Activated naive CD8-positive, alpha-beta T cell treated with anti-CD3 and anti-CD28 coated beads, Interleukin-2, amount 50 U/mL, for 24 hours (primary cell): ENCODE results near the gene SPTBN2.

Experiments used
- ATAC-seq: fragments of 150-1000 bp; cut with Tn5 transposase; one replicate; pipeline ENCODE4 v1.10.0; 2021
- DNase-seq: peaks from one replicate; pipeline ENCODE4 v3.0.0; 2021
- H3K27ac Mint-ChIP-seq: one replicate; pipeline ENCODE4 v1.8.0; 2021; ENCODE audit warnings: mild to moderate bottlenecking, mixed read lengths
- H3K27me3 Mint-ChIP-seq: one replicate; pipeline ENCODE4 v1.8.0; 2021; ENCODE audit warnings: mixed read lengths
- H3K36me3 Mint-ChIP-seq: one replicate; pipeline ENCODE4 v1.8.0; 2021; ENCODE audit warnings: low read depth, mixed read lengths
- H3K4me1 Mint-ChIP-seq: one replicate; pipeline ENCODE4 v1.8.0; 2021; ENCODE audit warnings: mixed read lengths
- H3K4me3 Mint-ChIP-seq: one replicate; pipeline ENCODE4 v1.8.0; 2021; ENCODE audit warnings: mild to moderate bottlenecking, moderate library complexity, mixed read lengths
- H3K9me3 Mint-ChIP-seq: one replicate; pipeline ENCODE4 v1.8.0; 2021; ENCODE audit warnings: mixed read lengths

SPTBN2 gene

DNA sequence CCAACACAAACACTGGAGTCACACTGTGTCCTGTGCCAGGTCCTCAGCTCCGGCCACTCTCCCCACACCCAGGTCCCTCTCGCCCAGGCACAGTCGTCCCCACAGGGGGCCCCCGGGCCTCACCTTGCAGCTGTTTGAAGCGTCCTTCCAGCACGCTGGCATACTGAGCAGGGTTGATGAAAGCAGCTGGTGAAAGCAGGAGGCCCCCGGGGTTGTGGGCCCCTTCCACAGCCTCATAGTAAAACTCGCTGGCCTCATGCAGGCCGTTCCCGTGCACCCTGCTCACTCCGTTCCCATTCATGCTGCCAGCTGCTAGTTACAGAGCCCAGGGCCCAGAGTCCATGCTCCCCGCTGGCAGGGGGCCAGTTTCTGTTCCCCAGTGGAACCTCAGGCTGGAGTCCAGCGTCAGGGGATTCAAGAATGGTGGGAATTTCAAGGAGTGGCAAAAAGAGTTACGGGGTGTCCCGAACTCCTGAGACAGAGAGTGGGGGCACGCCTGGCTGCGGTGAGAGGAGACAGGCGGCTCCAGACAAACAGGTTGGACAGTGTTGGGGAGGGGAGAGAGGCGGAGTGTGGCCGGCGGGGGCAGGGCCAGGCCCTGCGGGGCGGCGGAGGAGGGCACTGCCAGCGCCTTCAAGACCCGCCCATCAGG is 10.6 kb downstream of the SPTBN2 start:
- Mint-ChIP-seq H3K4me1 (peaks cover 9% of the 10 kb centered on the region), H3K4me3 (no peak overlapping the region), H3K36me3 (no peaks in the 10 kb centered on the region), H3K27me3 (peaks cover 44% of the 10 kb centered on the region), H3K9me3 (no peaks in the 10 kb centered on the region), H3K27ac (no peak overlapping the region)
- no peak for ATAC-seq
- DNase-seq, result no peak

DNA sequence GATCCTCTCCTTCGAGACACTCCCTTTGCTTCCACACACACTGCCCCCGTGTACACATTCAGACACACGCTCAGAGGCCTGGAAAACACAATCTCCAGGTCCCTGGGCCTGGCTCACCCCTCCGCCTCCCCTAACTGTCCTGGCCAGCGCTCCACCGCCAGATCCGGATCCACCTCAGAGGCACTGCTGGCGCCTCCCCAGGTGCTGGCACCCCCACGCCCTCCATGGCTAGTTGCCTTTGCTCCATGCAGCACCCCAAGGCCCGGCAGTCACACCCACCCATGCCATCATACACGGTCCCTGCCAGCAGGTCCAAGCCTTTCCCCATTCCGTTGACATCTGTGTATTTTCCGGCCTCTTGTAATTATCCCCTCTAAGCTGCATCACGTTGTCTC is 11.1 kb downstream of the SPTBN2 start:
- H3K4me1 Mint-ChIP-seq, result peaks cover 9% of the 10 kb centered on the region
- peaks cover 41% of the 10 kb centered on the region for H3K27me3 Mint-ChIP-seq
- H3K27ac Mint-ChIP-seq, result no peak overlapping the region
- DNase-seq, result no peak
- no peaks in the 10 kb centered on the region for H3K36me3 Mint-ChIP-seq
- no peak overlapping the region for H3K4me3 Mint-ChIP-seq
- ATAC-seq, result no peak
- no peaks in the 10 kb centered on the region for H3K9me3 Mint-ChIP-seq

DNA sequence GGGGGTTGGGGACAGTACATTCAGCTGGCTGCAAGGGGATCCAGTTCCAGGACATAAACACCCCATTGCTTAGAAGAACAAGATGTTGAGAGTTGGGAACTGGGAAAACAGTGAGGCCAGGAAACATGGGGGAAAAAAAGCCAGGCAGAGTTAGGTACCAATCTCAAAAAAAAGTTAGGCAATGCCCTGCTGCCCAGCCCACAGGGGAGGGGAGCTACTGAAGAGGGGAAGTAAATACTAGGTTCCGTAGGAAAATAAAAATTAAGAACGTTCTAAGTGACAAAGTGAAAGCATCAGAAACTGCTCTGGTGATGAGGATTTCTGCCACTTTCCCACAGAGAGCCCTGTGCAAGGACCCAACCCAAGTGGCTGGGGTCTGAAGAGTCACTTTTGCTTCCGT is 12.0 kb downstream of the SPTBN2 start:
- ATAC-seq, result no peak
- Mint-ChIP-seq H3K36me3 (no peaks in the 10 kb centered on the region), H3K4me3 (no peak overlapping the region)

DNA sequence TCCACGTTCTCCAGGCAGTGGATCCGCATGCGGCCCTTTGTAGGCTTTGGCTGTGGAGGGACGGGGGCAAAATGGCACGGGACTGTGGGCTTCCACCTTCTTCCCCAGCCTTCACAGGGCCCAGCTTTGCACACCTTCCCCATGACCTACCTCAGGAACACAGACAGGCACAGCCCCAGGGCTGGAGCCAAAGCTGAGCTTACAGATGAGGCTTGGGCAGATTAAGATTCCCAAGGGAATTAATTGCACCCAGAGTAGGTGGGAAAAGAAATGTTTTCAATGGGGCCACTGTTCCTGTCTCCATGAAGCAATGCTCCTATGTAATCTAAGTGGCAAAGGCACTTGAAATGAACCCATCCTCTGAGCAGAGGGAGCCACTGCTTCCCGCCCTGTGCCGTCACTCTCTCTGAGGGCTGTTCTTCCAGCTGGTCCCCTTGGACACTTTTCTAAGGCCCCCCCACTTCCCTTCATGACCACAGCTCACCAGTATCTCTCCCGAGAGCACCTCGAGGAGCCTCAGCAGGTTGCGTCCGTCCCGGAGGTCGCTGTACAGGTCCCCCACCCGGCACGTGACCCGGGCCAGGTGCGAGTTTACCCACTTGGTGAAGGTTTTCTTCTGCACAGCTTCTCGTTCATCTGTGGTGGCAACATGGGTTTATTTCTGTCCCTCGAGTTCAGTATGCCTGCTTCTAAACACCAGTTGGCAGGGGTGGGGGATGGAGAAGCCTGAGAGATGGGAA is 13.5 kb downstream of the SPTBN2 start:
- DNase-seq, result no peak
- peaks cover 34% of the 10 kb centered on the region for H3K27me3 Mint-ChIP-seq
- ATAC-seq, result no peak
- H3K4me3 Mint-ChIP-seq, result no peak overlapping the region
- H3K9me3 Mint-ChIP-seq, result no peaks in the 10 kb centered on the region
- H3K27ac Mint-ChIP-seq, result no peak overlapping the region
- H3K4me1 Mint-ChIP-seq, result peaks cover 6% of the 10 kb centered on the region
- no peaks in the 10 kb centered on the region for H3K36me3 Mint-ChIP-seq

More for the DNA sequence above, 12.0 kb downstream of the SPTBN2 start:
- Mint-ChIP-seq H3K27me3 (peaks cover 40% of the 10 kb centered on the region), H3K4me1 (peaks cover 9% of the 10 kb centered on the region), H3K27ac (no peak overlapping the region), H3K9me3 (no peaks in the 10 kb centered on the region)
- DNase-seq, result no peak

DNA sequence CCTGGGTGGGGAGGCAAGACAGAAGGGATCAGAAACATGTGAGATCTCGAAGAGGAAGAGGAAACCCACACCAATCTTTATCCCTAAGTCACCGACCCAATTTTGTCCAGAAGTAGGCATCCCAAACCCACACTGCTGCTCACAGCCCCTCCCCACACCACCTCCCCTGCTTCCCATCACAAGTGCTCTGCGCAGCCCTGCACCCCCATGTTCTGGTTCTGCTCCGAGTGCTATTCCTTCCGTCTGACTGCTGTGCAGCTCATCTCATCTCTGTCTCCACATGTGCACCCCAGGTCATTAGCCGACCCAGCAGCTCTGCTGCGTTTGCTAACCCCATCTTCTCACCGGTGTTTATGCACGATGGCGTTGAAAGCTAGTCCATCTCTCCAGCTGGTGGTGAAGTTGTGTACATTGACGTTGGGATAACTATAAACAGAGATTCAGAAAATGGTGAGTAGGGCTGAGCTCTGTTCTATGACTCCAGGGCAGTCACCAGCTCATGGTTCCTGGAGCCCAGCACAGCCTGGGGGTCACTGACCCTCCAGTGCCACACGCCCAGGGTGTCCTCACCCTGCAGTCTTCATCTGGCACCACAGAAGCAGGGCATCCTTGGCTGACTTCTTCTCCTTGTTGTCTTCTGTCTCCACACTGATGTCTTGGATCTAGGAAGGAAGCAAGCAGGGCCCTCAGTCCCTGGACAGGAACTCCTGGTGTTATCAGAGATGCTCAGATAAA is 15.1 kb downstream of the SPTBN2 start:
- no peaks in the 10 kb centered on the region for H3K36me3 Mint-ChIP-seq
- H3K27me3 Mint-ChIP-seq, result peaks cover 22% of the 10 kb centered on the region
- ATAC-seq (no peak), DNase-seq (no peak)
- H3K9me3 Mint-ChIP-seq, result no peaks in the 10 kb centered on the region
- no peak overlapping the region for H3K4me3 Mint-ChIP-seq
- no peaks in the 10 kb centered on the region for H3K4me1 Mint-ChIP-seq
- no peak overlapping the region for H3K27ac Mint-ChIP-seq

DNA sequence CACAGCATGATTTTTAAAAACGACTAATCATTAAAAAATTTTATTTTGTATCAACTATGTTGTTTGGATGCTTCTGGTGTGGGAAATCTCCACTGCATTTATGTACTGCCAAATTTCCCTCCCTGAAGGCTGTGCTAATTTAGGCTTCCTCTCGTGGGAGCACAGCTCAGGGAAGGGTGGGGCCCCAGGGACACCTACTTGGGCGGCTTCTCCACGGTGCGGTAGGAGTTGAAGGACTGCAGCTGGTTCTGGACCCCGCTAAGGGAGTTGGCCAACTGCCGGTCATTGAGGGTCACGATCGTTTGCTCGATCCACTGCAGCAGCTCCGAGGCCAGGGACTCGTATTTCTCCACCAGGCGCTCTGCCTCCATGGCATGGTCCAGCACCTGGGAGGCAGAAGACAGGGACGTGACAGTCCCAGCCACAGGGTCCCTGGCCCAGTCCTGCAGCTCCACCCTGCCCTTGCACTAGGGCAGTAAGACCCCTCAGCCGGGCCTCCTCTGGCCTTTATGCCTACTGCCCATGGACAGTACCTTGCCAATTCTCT is 18.6 kb downstream of the SPTBN2 start:
- ATAC-seq, result no peak
- no peak for DNase-seq
- peaks cover 12% of the 10 kb centered on the region for H3K27me3 Mint-ChIP-seq
- H3K9me3 Mint-ChIP-seq, result no peaks in the 10 kb centered on the region
- H3K4me1 Mint-ChIP-seq, result no peaks in the 10 kb centered on the region
- no peak overlapping the region for H3K27ac Mint-ChIP-seq
- H3K36me3 Mint-ChIP-seq, result no peaks in the 10 kb centered on the region
- no peak overlapping the region for H3K4me3 Mint-ChIP-seq

DNA sequence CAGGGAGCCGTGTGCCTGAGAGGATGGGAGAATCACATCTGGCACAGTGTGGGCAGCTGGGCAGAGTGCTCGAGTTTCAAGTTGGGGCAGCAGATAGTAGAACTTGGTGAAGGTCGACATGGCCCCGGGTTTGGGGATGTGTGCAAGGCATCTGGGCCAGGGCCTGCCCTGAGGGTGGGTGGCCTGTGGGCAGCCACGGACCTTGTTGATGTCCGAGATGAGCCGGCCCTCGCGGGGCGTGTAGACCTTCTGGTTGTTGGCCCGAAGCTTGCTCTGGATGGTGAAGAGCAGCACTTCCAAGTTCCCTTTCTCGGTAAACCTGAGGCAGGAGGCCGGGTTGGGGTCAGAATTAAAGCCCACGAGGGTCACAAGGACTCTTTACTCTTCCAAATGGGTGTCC is 20.3 kb downstream of the SPTBN2 start:
- no peaks in the 10 kb centered on the region for H3K36me3 Mint-ChIP-seq
- H3K4me3 Mint-ChIP-seq, result no peak overlapping the region
- H3K9me3 Mint-ChIP-seq, result no peaks in the 10 kb centered on the region
- no peak overlapping the region for H3K27ac Mint-ChIP-seq
- DNase-seq, result no peak
- H3K4me1 Mint-ChIP-seq, result no peaks in the 10 kb centered on the region
- no peak for ATAC-seq
- peaks cover 3% of the 10 kb centered on the region for H3K27me3 Mint-ChIP-seq

DNA sequence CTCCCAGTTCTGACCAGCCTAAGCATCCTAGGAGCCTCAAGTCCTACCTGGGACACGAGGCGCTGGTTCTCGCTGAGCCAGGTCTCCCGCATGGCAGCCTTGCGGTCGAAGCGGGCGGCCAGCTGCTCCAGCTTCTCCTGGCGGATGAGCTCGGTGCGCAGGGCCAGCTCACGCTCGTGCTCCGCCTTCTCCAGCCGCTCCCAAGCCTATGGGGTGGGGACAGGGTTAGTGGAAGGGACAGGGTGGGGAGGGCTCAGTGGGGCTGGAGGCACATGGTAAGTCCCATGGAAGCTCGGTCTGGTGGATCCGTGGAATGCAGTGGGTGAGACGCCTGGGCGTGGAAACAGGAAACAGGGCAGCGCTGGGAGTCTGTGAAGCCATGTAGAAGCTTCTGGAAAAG is 20.9 kb downstream of the SPTBN2 start:
- no peak overlapping the region for H3K4me3 Mint-ChIP-seq
- no peaks in the 10 kb centered on the region for H3K36me3 Mint-ChIP-seq
- H3K4me1 Mint-ChIP-seq, result no peaks in the 10 kb centered on the region
- H3K9me3 Mint-ChIP-seq, result no peaks in the 10 kb centered on the region
- ATAC-seq (no peak), DNase-seq (no peak)
- no peaks in the 10 kb centered on the region for H3K27me3 Mint-ChIP-seq
- no peak overlapping the region for H3K27ac Mint-ChIP-seq

DNA sequence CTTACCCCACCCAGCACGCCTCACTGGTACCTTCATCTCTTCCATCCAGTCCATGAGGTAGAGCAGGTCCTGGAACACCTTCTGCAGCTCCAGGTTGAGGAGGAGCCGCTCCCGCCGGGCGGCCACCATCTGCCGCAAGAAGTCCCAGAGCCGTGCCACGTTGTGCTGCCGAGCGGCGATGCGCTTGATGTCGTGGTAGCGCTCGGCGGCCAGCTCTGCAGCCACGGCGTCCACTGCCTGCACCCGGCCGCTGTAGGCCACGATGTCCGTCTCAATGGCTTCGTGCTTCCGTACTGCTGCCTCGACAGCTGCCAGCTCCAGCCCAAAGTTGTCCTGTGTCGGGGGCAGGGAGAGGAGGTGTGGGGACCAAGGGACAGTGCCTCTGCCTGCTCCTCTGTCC is 21.5 kb downstream of the SPTBN2 start:
- H3K4me1 Mint-ChIP-seq, result no peaks in the 10 kb centered on the region
- ATAC-seq (no peak), DNase-seq (no peak)
- no peaks in the 10 kb centered on the region for H3K9me3 Mint-ChIP-seq
- no peak overlapping the region for H3K4me3 Mint-ChIP-seq
- H3K27me3 Mint-ChIP-seq, result no peaks in the 10 kb centered on the region
- H3K36me3 Mint-ChIP-seq, result no peaks in the 10 kb centered on the region
- H3K27ac Mint-ChIP-seq, result no peak overlapping the region

DNA sequence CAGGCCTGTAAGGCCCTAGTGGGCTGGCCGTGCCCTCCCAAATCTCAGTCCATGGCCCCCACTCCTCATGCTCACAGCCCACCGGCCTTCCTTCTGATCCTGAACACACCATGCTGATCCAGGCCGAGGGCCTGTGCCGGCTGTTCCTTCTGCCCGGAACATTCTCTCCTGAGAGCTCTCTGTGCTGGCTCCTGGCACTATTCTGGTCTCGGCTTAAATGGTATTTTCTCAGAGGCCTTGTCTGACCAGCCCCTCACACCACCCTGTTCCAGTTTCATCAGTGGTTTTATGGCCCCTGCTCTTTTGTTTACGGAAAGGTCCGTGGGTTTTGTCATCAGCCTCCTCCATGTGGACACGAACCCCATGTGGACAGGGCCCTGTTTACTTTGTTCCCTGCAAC is 22.0 kb downstream of the SPTBN2 start:
- no peaks in the 10 kb centered on the region for H3K9me3 Mint-ChIP-seq
- H3K27ac Mint-ChIP-seq, result no peak overlapping the region
- DNase-seq, result no peak
- no peak for ATAC-seq
- no peaks in the 10 kb centered on the region for H3K4me1 Mint-ChIP-seq
- no peaks in the 10 kb centered on the region for H3K27me3 Mint-ChIP-seq
- H3K4me3 Mint-ChIP-seq, result no peak overlapping the region
- no peaks in the 10 kb centered on the region for H3K36me3 Mint-ChIP-seq

DNA sequence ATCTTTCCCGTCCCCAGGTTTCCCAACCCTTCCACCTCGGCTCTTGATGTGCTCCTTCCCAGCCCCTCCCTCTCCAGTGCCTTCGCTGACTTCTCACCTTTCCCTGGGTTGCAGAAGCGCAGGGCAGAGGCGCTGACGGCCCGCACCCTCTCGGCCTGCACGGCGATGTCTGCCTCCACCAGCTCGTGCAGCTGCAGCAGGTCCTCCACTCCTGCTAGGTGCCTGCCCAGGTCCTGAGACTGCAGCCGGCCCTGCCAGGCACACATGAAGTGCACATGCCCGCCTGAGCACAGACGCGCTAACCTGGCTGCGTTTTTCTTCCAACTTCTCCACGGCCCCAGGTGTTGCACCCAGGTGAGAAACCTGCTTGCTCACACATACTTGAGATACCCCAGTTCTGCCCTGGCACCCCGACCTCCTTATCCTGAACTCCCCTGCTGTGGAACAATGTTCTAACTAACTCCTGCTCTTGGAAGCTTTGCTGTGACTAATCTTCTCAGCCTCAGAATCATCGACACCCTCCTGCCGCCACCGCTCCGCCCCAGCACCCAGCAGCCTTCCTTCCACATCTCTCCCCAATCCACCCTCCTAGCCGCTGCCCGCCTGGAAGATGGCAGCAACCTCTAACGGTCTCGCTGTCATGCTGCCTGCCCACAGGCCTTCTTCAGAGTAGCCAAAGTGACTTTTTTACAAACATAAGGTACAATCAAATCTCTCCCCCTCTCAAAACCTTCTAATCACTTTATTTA is 23.3 kb downstream of the SPTBN2 start:
- ATAC-seq, result no peak
- Mint-ChIP-seq H3K27ac (no peak overlapping the region), H3K9me3 (no peaks in the 10 kb centered on the region), H3K4me3 (no peak overlapping the region), H3K27me3 (no peaks in the 10 kb centered on the region), H3K36me3 (no peaks in the 10 kb centered on the region), H3K4me1 (peaks cover 6% of the 10 kb centered on the region)
- no peak for DNase-seq

DNA sequence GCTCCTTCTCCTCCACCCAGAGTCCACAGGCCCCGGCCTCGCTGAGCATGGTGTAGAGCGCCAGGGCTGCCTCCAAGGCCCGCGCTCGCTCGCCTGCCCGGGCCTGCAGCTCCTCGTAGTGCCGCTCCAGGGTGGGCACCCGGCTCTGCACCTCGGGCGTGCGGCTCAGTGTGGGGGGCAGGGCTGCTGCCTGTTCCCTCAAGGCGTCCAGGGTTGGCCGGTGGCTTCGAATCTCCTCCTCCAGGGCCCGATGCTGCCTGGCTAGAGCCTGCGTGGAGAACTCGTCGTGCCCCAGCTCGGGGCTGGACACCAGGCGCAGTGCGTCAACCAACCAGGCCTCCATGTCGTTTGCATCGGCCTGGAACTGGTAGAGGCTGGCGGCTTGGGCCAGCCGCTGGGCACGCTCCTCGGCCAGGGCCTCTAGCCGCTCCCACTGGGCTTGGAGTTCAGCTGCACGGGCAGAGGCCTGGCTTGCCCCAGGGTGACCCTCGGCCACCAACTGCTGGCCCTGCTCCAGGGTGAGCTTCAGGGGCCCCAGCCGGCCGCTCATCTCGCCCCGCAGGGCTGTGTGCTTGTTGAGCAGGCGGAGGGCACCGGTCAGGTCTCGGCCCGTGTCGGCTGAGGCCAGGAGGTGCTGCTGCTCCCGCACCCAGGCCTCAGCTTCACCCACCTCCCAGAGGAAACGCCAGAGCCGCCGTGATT is 24.2 kb downstream of the SPTBN2 start:
- ATAC-seq, result no peak
- DNase-seq, result no peak
- Mint-ChIP-seq H3K36me3 (no peaks in the 10 kb centered on the region), H3K27ac (no peak overlapping the region), H3K4me1 (peaks cover 6% of the 10 kb centered on the region), H3K9me3 (no peaks in the 10 kb centered on the region), H3K4me3 (no peak overlapping the region), H3K27me3 (no peaks in the 10 kb centered on the region)

DNA sequence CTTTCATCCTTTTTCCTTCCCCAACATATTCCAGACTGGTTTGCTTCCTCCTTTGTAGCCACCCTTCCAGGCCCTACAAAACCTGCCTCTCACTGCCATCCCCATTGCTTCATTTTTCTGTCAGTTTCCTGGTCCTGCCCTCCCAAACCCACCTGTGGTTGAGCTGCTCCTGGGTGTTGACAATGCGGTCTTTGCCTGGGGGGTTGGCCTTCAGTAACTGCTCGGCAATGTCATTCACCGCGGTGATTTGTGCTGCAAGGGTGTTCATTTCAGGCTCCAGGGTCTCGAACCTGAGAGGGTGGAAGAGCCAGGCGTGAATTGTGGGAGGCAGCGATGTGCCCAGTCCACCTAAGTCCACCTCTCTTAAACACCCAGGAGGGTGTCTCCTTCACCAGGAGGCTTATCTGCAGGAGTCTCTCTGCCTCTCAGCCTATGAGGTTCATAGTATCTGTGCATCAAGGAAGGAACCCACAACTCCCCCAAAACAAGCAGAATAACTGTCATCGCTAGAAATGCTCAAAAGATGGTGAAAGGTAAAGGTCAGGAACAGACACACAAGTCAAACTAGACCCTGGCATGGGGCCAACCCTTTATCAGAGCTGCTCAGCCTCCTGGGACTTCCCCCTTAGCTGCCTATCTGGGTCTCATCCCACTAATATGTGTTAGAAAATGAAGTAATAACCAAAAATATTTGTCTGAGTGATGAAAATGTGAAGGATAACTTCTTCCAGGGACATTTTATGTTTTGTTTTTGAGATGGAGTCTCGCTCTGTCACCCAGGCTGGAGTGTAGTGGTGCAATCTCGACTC is 27.4 kb downstream of the SPTBN2 start:
- no peaks in the 10 kb centered on the region for H3K36me3 Mint-ChIP-seq
- peak overlapping the region; percentile 15 for H3K27ac Mint-ChIP-seq
- no peaks in the 10 kb centered on the region for H3K9me3 Mint-ChIP-seq
- no peaks in the 10 kb centered on the region for H3K27me3 Mint-ChIP-seq
- ATAC-seq, result peak; percentile 27
- peaks cover 6% of the 10 kb centered on the region for H3K4me1 Mint-ChIP-seq
- no peak overlapping the region for H3K4me3 Mint-ChIP-seq
- peak; percentile 42 for DNase-seq
